GM21360 (cell line): ENCODE results near the gene SYF2.

ENCODE experiments used
- ATAC-seq: cut with Tn5 transposase; IDR thresholded peaks from one replicate; pipeline ENCODE4 v1.9.1; 2021; ENCODE audit warnings: mild to moderate bottlenecking, moderate library complexity; ENCODE audit not compliant: unreplicated experiment

Gene SYF2

DNA sequence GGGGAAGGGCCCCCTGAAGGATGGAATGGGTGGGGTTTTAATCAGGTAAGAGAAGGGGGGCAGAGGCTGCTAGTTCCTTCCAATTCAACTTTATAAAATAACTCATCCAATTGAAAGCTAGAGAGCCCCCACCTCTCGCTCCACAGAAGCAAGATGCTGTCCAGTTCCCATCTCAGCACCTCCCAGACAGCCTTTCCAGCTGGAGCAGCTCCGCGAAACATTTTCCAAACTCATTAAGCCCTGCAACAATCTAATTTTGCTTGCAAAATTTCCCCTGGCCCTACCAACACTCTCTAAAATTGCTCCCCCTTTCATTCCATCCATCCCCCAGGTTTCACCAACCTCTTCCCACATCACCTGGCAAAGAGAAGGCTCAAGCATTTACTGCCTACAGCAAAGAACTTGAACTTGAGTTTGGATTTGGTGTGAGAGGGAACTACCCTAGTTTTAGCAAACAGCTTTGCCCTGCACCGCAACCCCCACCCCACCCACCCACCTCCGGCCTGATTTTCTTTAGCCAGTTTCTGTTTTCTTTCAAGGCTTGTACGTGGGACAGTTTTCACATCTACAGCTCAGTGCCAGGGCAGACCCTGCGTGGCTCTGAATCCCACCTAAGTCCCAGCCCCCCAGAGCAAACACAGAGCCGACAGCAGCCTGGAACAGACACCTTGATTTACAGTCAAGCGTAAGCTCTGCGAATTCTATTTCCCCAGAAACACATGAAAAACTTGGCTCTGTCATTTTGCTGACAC is 46.7 kb downstream of the SYF2 start:
- no peak for ATAC-seq

DNA sequence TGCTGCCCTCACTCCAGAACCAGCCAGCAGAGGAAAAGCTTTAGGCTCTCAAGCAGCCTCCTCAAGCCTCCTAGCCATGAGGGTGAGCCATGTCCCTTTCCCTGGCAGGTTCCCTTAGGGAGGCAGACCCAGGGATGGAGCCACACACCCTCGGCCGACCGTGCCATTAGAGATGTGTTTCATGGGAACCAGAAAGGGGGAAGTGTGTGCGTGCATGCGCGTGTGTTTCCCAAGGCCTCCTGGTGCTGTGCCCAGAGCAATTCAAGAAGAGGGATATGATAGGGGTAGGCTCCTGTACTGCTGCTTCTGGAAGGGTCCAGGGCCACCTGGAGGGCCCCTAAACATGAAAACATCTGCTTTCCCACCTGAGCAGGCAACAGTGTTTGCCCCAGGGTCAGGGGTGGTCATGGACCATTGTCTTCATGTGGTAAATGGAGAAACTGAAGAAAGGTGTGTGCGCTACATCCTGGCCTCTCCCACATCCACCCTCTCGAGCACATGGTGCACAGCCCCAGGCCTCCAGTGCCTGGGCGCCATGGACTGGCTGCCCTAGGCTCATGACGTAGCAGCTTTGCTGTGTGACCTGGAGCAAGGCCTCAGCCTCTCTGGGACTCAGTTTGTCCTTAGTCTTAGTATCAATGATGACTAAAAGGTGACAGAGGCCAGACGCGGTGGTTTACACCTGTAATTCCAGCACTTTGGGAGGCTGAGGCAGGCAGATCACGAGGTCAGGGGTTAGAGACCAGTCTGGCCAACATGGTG is 48.1 kb downstream of the SYF2 start:
- no peak for ATAC-seq

GRCh38 chr1:25183126-25183980 is 48.9 kb downstream of the SYF2 start:
- no peak for ATAC-seq

GRCh38 chr1:25182629-25183028 is 49.7 kb downstream of the SYF2 start:
- no peak for ATAC-seq

GRCh38 chr1:25180996-25181395 is 51.3 kb downstream of the SYF2 start:
- no peak for ATAC-seq

GRCh38 chr1:25178917-25179561 is 53.3 kb downstream of the SYF2 start:
- ATAC-seq = no peak

- no peak for ATAC-seq
Observed at GRCh38 chr1:25174730-25175612, 57.3 kb downstream of the SYF2 start.

- no peak for ATAC-seq
Observed at GRCh38 chr1:25174363-25174729, 58.0 kb downstream of the SYF2 start.

- no peak for ATAC-seq
Observed at GRCh38 chr1:25173809-25174340, 58.4 kb downstream of the SYF2 start.
